HepG2 (cell line): ENCODE data around the gene DBN1. TPM values are rescaled to one million over a fixed set of nuclear protein-coding genes. Genes with fewer than 3 reads are reported as not detected.

Experiments
- ATAC-seq: fragments of 200-7000 bp; cut with Tn5 transposase; 3 replicates; pipeline ENCODE4 v1.9.1; 2020; ENCODE audit warnings: mild to moderate bottlenecking, moderate library complexity
- BruUV-seq: library from RNA; stranded (reverse); fragments of 400-500 nt; replicated peaks from 2 replicates; lab custom pipeline; 2021; lab: Mats Ljungman, UMichigan
- CTCF ChIA-PET: fragments of 300-600 bp; formaldehyde crosslinking; extraction: SDS; loops from one replicate; lab custom pipeline; 2021; ENCODE audit warnings: low total read pairs, inconsistent platforms, low intra/inter-chr PET ratio; lab: Yijun Ruan, JAX
- POLR2A ChIA-PET: fragments of 350-600 bp; sonication (Branson Sonifier 250); formaldehyde crosslinking; loops from one replicate; lab custom pipeline; 2020; ENCODE audit warnings: antibody characterized with exemption, inconsistent platforms; lab: Yijun Ruan, JAX
- DNase-seq: peaks from one replicate; pipeline ENCODE4 v3.0.0-alpha.2; 2015; ENCODE audit warnings: low spot score
- FAIRE-seq: peaks from 3 replicates; lab custom pipeline; 2011; peaks lifted over from hg19 to GRCh38; lab: Jason Lieb, UNC
- H2AFZ ChIP-seq: one replicate; pipeline ENCODE4 v1.6.1; 2011; ENCODE audit warnings: low read length, inconsistent platforms
- H3K27ac ChIP-seq: fragments of 300-600 bp; 3 replicates; pipeline ENCODE4 v1.8.0; 2011; ENCODE audit warnings: mixed run types, mild to moderate bottlenecking, mixed read lengths, low read length, inconsistent platforms; ENCODE audit not compliant: insufficient read depth; ENCODE audit errors: extremely low read length
- H3K27me3 ChIP-seq, 2 experiments: fragments of 200-600 bp in 1 of 2; 2 replicates in 1 of 2; 3 replicates in 1 of 2; pipeline versions ENCODE4 v1.6.0 to v1.8.0; 2011; ENCODE audit warnings: low read length in 2 of 2, mild to moderate bottlenecking in 2 of 2, moderate library complexity in 2 of 2, inconsistent platforms in 1 of 2; ENCODE audit not compliant: insufficient read depth in 2 of 2, control insufficient read depth in 1 of 2
- H3K36me3 ChIP-seq, 2 experiments: fragments of 200-600 bp in 1 of 2; replicated peaks in 1 of 2; 2 replicates in 1 of 2; 3 replicates in 1 of 2; pipeline versions ENCODE4 v1.5.1 to v1.8.0; 2011; ENCODE audit warnings: low read length in 2 of 2, inconsistent platforms in 1 of 2; ENCODE audit not compliant: insufficient read depth in 2 of 2, control insufficient read depth in 1 of 2
- H3K4me1 ChIP-seq: 2 replicates; pipeline ENCODE4 v1.5.1; 2012; ENCODE audit warnings: low read length, inconsistent platforms; ENCODE audit not compliant: insufficient read depth
- H3K4me2 ChIP-seq: 2 replicates; pipeline ENCODE4 v1.6.0; 2011; ENCODE audit warnings: low read depth, low read length, inconsistent platforms
- H3K4me3 ChIP-seq, 3 experiments: fragments of 200-600 bp in 1 of 3; sonication (generic), shearing (Covaris generic) in 1 of 3; replicated peaks in 1 of 3; 2 replicates each; pipeline ENCODE4 v1.5.1; 2011 to 2016; ENCODE audit warnings: low read length in 3 of 3, inconsistent platforms in 2 of 3, low read depth in 2 of 3, mild to moderate bottlenecking in 2 of 3, control low read depth in 1 of 3, mixed read lengths in 1 of 3; ENCODE audit not compliant: insufficient read depth in 1 of 3
- H3K79me2 ChIP-seq: one replicate; pipeline ENCODE4 v1.6.1; 2011; ENCODE audit warnings: low read length, inconsistent platforms; ENCODE audit not compliant: insufficient read depth
- H3K9ac ChIP-seq: 2 replicates; pipeline ENCODE4 v1.6.0; 2011; ENCODE audit warnings: mild to moderate bottlenecking, low read depth, low read length, inconsistent platforms; ENCODE audit not compliant: insufficient read depth
- H3K9me3 ChIP-seq: 2 replicates; pipeline ENCODE4 v1.5.1; 2012; ENCODE audit warnings: mild to moderate bottlenecking, low read length
- H4K20me1 ChIP-seq: 2 replicates; pipeline ENCODE4 v1.6.0; 2011; ENCODE audit warnings: inconsistent platforms, mild to moderate bottlenecking, low read length, moderate library complexity; ENCODE audit not compliant: insufficient read depth
- ARNT ChIP-seq: fragments of 450-650 bp; IDR thresholded peaks from 2 replicates; pipeline ENCODE4 v1.6.1; 2017
- DPF2 ChIP-seq: sonication (generic); formaldehyde crosslinking; IDR thresholded peaks from 2 replicates; pipeline ENCODE4 v1.4.0; 2020; ENCODE audit warnings: mild to moderate bottlenecking, low read depth, missing genetic modification reagents, borderline replicate concordance
- GPN1 ChIP-seq: sonication (generic); formaldehyde crosslinking; IDR thresholded peaks from 2 replicates; pipeline ENCODE4 v1.5.1; 2020; ENCODE audit warnings: missing genetic modification reagents, borderline replicate concordance
- HIC2 ChIP-seq: sonication (generic); formaldehyde crosslinking; IDR thresholded peaks from 2 replicates; pipeline ENCODE4 v1.9.0; 2022; ENCODE audit warnings: low read depth, missing genetic modification reagents
- IRF2 ChIP-seq: IDR thresholded peaks from 2 replicates; pipeline ENCODE4 v1.6.1; 2018; ENCODE audit warnings: missing genetic modification reagents, missing compliant biosample characterization
- JDP2 ChIP-seq: sonication (generic); formaldehyde crosslinking; IDR thresholded peaks from 2 replicates; pipeline ENCODE4 v1.8.1; 2022; ENCODE audit warnings: missing genetic modification reagents, borderline replicate concordance
- KLF9 ChIP-seq: IDR thresholded peaks from 2 replicates; pipeline ENCODE4 v1.6.1; 2016; ENCODE audit warnings: low read depth
- NR3C1 ChIP-seq: sonication (generic); formaldehyde crosslinking; IDR thresholded peaks from 2 replicates; pipeline ENCODE4 v1.4.0; 2020; ENCODE audit warnings: missing genetic modification reagents
- PAWR ChIP-seq: sonication (generic); formaldehyde crosslinking; IDR thresholded peaks from 2 replicates; pipeline ENCODE4 v1.4.0; 2020; ENCODE audit warnings: missing genetic modification reagents, mild to moderate bottlenecking, borderline replicate concordance
- ZIK1 ChIP-seq: sonication (generic); formaldehyde crosslinking; IDR thresholded peaks from 2 replicates; pipeline ENCODE4 v1.5.0; 2020; ENCODE audit warnings: mild to moderate bottlenecking, low read depth, missing genetic modification reagents, borderline replicate concordance
- ZNF260 ChIP-seq: sonication (generic); formaldehyde crosslinking; IDR thresholded peaks from 2 replicates; pipeline ENCODE4 v1.4.0; 2020; ENCODE audit warnings: missing genetic modification reagents, low read depth, mild to moderate bottlenecking, borderline replicate concordance
- ZNF335 ChIP-seq: sonication (generic); formaldehyde crosslinking; IDR thresholded peaks from 2 replicates; pipeline ENCODE4 v1.4.0; 2020; ENCODE audit warnings: missing genetic modification reagents
- ZNF33A ChIP-seq: sonication (generic); formaldehyde crosslinking; IDR thresholded peaks from 2 replicates; pipeline ENCODE4 v1.5.1; 2020; ENCODE audit warnings: missing genetic modification reagents, mild to moderate bottlenecking, moderate library complexity, borderline replicate concordance
- ZNF460 ChIP-seq: sonication (generic); formaldehyde crosslinking; IDR thresholded peaks from 2 replicates; pipeline ENCODE4 v1.5.1; 2020; ENCODE audit warnings: missing genetic modification reagents, mild to moderate bottlenecking, borderline replicate concordance
- ZNF547 ChIP-seq: sonication (generic); formaldehyde crosslinking; IDR thresholded peaks from 2 replicates; pipeline ENCODE4 v1.5.1; 2020; ENCODE audit warnings: mild to moderate bottlenecking, missing genetic modification reagents
- ZNF614 ChIP-seq: IDR thresholded peaks from 2 replicates; pipeline ENCODE4 v1.6.1; 2018; ENCODE audit warnings: missing biosample characterization, missing genetic modification reagents, inconsistent platforms, borderline replicate concordance
- ZNF713 ChIP-seq: sonication (generic); formaldehyde crosslinking; IDR thresholded peaks from 2 replicates; pipeline ENCODE4 v1.4.0; 2020; ENCODE audit warnings: mild to moderate bottlenecking, missing genetic modification reagents
- WGBS: methylation state at CpG from one replicate; pipeline ENCODE4 v1.1.6; 2017; ENCODE audit warnings: low lambda C conversion rate; 5-methylcytosine and 5-hydroxymethylcytosine counted together
- in situ Hi-C: cut with HindIII; loops from 2 replicates; pipeline ENCODE4 v1.10.0; 2017; ENCODE audit warnings: low pct_unique_long_range_greater_than_20kb; ENCODE audit not compliant: extremely low pct_ligation_motif_present
- intact Hi-C: fragments of 100-400 bp; cut with micrococcal nuclease; formaldehyde crosslinking; loops from one replicate; pipeline ENCODE4 v1.10.0; 2022; ENCODE audit not compliant: unreplicated experiment
- polyA plus RNA-seq, 8 experiments: library from polyadenylated mRNA; depleted of rRNA in 3 of 8; stranded (reverse) in 7 of 8; unstranded in 1 of 8; fragments of >200 nt; fragmentation: Illumina TruSeq in 4 of 8; extraction: Trizol in 4 of 8; gene quantifications; 2 replicates each; pipeline versions ENCODE4 v1.2.1 to v1.2.3, GENCODE V29; 2011 to 2016; ENCODE audit warnings: low read depth in 4 of 8, missing spikeins in 1 of 8, mixed read lengths in 1 of 8; ENCODE audit not compliant: insufficient read depth in 1 of 8
- total RNA-seq, 5 experiments: library from RNA; depleted of rRNA; stranded (reverse); fragments of >200 nt; fragmentation: Illumina TruSeq; extraction: Trizol; gene quantifications; 2 replicates each; pipeline ENCODE4 v1.2.3, GENCODE V29; 2016; ENCODE audit warnings: low read depth in 1 of 5

DBN1 gene
- total and polyA plus RNA-seq, 2 of the 13 experiments (the other 11 are each of a cell fraction or from before 2014, with no cell fraction given) = 27.0 to 37.3 TPM

GRCh38 chr5:177490311-177490991 lies 17.0 kb upstream of the DBN1 start:
- no peaks in the 10 kb centered on the region for H3K27me3 ChIP-seq
- ATAC-seq (no peak), FAIRE-seq (no peak), DNase-seq (no peak)
- CTCF ChIA-PET = interaction anchor here (1.3 to 3.0 kb wide), 3 partner anchors 11 to 109 kb away, joined by 3 to 37 read pairs (median 14); partner anchors contain the start of gene B4GALT7
- intact Hi-C loops = no loop called here
- H4K20me1 ChIP-seq = peaks cover 7% of the 10 kb centered on the region; the same call in 1 of the 2 replicates
- no peaks in the 10 kb centered on the region for H3K9me3 ChIP-seq
- H3K9ac ChIP-seq = no peak overlapping the region
- no peak overlapping the region for H2AFZ ChIP-seq
- no TSS peak for BruUV-seq
- POLR2A ChIA-PET = no interaction called here
- no peak overlapping the region for H3K27ac ChIP-seq
- in situ Hi-C loops = no loop called here
- no peaks in the 10 kb centered on the region for H3K79me2 ChIP-seq
- peaks cover 15 to 18% of the 10 kb centered on the region in 2 experiments; a peak in 4 of 5 replicates for H3K36me3 ChIP-seq
- H3K4me2 ChIP-seq = no peak overlapping the region
- 96% methylated on average over 14 of the region's 15 CpGs for WGBS
- no peak overlapping the region for H3K4me3 ChIP-seq
- H3K4me1 ChIP-seq = peaks cover 17% of the 10 kb centered on the region
- no peak for TF ChIP-seq GPN1 (CRISPR knock-in tag)
- no peak for TF ChIP-seq DPF2 (CRISPR knock-in tag)
- TF ChIP-seq HIC2 (CRISPR knock-in tag) = no peak
- TF ChIP-seq PAWR (CRISPR knock-in tag) = no peak
- TF ChIP-seq ZNF713 (CRISPR knock-in tag) = no peak
- no peak for TF ChIP-seq ZNF460 (CRISPR knock-in tag)
- no peak for TF ChIP-seq ZNF614 (CRISPR knock-in tag)
- TF ChIP-seq ZNF335 (CRISPR knock-in tag) = no peak
- no peak for TF ChIP-seq ZNF547 (CRISPR knock-in tag)
- no peak for TF ChIP-seq ZNF33A (CRISPR knock-in tag)
- no peak for TF ChIP-seq ZIK1 (CRISPR knock-in tag)
- TF ChIP-seq KLF9 (CRISPR knock-in tag) = no peak
- TF ChIP-seq JDP2 (CRISPR knock-in tag) = no peak
- no peak for TF ChIP-seq ZNF260
- no peak for TF ChIP-seq ARNT
- TF ChIP-seq NR3C1 (CRISPR knock-in tag) = no peak
- no peak for TF ChIP-seq IRF2 (CRISPR knock-in tag)
